ENCODE data around the gene SMIM35.

Gene SMIM35

DNA sequence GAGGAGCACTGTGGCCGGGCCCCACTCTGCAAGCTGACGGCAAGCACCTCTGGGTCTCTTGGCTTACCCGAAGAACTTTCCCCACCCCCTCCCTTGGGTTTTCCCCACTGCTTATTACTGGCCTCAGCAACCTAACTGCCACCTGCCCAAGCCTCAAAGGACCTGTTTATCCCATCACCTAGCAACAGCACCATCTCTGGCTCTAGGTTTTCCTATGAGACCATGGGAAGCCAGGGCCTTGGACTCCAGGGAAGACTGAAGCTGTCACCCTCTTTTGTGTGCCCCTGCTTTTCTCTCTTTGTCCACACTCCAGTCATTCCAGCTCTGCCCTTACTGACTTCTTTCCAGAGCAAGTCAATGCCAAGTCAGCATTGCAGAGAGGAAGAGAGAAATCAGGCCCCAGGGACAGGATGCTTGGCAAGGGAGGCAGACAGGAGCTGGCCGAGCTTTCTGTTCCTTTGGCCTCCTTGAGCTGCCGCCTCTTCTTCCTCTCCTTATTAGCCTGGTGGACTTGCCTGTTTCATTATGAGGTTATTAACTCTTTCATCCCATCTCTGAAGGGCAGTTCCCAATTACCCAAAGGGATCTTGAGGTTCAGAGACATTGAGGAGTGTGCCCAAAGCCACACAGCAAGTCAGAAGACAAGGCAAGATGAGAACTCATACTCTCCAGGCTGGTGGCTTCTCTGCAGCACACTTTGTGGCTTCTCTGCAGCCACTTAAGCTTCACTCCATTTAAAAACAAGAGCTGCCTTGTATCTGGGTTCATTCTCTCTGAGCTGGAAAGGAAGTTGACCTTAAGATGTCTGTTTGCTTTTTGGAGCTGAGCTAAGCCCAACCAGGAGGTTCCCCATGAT lies at the start of gene SMIM35:
Gene SMIM35, minus strand, starts transcription at position 51 of the 856 bp plus-strand sequence. CDS start 206 bp downstream, outside the sequence.
- DNase-seq, result no peak

DNA sequence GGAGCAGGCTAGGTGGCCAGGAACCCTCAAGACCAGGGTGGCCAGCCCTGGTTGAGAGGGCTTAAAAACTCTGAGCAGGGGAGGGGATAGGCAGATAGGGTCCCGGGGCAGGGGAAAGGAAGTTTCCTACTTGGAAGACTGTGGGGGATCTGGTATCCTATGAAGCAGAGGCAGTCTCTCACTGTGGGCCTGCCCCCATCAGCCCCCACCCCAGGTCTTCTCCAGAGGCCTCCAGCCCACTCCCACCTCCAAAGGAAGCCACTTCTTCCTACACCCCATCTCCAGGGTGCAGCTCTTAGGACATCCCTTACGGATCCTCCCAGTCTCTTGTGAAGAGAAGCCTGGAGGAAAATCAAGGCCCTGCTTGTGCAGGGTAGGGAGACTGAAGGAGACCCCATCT lies 49.6 kb upstream of the SMIM35 start:
- no peak for DNase-seq

DNA sequence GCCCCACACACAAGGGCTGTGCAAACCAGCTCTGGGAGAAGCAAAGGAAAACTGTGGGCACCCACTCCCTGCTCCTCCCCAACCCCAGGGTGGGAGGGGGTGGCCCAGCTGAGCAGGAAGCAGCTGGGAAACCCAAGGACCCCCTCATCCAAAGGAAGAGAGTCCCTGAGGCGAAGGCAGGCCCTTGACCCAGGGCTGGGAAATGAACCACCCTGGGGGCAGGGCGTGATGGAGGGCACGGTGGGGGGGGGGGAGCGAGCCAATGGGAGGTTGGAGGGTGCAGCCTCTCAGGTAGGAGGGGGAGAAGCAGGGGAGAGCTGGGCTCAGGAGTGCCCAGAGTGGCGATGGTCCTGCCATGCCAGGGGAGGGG lies 49.0 kb upstream of the SMIM35 start:
- no peak for DNase-seq

DNA sequence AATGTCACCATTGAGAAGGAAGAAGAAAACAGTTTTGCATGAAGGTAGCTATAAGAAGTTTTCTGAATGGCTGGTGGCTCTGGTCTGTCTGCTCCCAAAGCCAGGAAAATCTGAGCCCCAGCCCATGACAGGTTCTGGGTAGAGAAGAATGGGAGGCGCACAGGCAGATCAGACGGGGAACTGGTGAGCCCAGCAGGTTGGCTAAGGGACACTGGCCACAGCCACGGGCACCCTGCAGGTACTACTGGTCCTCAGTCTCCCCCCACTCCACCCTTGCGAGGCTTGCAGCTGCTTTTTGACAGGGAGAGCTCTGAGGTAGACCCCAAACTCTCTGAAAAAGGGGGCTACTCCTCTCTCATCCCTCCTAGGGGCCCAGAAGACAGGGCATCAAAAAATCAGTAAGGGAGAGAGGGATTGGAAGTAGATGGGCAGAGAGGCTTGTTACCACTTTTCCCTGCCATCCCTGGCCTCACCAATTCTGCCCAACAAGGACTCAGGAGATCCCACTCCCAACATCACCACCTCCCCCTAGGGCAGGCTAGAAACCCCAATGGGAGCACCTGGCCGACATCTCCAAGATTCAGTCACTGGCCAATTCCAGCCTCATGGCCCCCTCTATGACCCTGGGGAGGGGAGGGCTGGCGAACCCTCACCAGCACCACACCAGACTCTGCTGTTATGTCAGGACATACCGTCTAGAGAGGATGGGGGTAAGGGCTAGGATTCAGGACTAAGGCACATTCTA lies 48.5 kb upstream of the SMIM35 start:
- DNase-seq, result no peak

DNA sequence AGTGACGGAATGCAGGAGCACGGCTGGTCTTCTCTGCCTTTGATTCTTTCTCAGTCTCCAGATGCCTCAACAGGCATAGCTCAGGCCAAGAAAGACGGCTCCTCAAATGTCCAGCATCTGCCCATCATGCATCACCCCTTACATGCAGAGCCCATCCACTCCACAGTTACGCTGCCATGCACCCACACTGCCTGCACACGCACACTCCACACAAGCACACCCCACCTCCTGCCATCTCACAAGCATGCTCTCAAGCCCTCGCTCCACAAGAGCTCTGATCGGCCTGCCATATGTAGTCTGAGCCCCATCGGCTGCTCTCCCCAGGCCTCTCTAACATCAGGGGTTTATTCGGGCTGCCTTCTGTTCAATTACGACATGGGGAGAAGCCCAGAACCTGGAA lies 47.1 kb upstream of the SMIM35 start:
- DNase-seq, result no peak

DNA sequence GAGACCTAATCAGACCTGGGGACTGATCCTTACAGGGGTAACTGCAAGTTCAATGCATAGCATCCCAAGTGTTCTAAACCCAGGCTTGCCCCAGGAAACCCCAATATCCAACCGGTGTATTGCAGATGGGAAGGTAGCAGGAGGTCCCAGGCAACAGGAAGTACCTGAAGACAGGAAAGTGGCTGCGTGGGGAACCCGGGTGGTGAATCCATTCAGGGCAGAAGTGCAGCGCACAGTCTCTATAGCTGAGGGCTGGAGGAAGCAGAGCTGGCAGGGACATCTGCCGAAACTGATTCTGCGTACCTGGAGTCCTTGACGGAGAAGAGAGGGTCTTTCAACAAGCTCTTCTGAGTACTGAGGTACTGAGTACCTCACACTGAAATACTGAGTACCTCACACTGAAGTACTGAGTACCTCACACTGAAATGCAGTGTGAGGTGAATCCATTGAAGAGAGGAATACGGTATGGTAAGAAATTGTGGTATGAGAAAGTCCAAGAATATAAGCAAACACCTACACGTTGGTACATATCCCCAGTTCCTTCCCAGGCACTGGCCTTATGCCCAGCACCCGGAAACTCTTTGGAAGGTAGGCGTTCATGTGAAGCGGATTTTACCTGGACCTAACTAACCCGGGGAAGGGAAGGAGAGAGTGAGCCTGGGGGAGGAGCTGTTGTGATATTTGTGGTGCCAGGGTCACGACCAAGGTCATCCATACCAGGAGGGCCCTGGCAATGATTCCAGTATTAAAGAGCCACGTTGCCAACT lies 45.8 kb upstream of the SMIM35 start:
- no peak for DNase-seq

DNA sequence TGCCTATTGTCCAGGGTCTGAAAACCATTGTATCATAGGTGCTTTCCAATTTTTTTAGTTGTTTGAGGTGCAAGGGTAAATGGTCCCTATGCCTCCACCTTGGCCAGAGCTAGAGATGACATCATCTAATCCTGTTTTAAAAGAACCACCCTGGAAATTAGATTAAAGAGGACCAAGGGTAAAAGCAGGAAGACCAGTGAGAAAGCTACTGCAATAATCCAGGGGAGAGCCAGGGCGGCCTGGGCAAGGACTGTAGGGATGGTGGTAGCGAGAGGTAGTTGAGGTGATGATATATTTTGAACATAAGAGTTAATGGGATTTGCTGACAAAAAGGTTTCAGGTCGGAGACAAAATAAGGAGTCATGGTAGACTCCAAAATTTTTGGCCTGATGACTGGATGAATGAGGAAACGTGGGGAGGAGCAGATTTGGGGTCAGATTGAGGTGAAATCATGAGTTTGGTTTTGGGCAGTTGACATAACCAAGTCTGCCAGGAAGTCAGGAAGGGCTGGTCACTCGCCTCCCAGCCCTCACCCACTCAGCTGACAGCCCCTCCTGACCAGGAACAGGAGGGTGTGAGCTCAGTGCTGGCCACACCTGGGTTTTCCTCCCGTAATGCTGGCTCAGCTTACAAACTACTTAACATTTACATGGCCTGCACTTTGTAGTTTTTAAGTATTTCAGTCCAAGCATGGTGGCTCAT lies 42.9 kb upstream of the SMIM35 start:
- DNase-seq, result no peak

DNA sequence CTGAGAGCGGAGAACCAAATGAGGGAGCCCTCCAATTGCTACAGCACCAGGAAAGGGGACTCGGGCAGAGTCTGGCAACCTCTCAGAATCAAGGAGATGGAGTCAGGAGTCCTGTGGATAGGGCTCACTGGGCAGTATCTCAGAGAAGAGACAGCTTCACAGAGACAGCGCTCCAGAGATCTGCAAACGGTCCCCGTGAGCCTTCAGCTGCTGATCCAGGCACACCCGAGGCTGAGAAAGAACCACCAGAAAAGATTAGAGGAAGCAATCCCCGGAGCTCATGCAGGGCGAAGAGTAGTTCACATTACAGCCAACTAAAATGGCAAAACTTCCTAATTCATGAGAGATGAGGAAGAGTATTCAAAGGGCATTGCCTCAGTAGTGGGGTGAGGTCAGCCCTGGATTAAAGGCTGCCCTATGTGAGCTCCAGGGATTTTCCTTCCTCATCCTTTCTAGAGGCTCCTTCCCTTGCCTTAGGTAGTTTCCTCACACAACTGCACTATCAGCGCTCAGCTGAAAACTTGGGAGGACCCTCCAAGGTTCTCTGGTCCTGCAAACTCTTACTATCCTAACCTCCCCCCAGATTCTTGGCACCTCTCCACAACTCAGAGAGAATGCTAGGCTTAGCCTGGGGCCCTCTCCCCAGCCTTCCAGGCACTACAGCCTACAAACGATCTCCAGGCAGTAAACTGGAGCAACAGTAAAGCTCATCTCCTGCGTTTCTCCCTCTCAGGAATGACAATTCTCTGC lies 42.1 kb upstream of the SMIM35 start:
- DNase-seq, result no peak

DNA sequence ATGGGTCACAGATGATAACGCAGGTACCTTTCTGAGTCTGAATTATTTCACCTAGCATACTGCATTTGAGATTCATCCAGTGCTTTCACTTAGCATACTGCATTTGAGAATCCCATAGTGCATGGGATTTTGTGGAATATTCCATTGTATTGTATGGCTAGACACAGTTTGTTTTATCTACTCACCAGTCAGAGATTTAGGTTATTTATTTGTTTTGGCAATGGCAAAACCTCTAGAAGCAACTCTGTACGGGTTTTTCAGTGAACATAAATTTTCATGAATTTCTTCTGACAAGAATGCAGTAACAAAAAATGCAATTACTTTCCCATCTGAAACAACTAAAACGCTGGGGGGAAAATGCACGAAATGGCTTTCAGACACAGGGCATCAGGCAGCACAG lies 41.5 kb upstream of the SMIM35 start:
- no peak for DNase-seq

DNA sequence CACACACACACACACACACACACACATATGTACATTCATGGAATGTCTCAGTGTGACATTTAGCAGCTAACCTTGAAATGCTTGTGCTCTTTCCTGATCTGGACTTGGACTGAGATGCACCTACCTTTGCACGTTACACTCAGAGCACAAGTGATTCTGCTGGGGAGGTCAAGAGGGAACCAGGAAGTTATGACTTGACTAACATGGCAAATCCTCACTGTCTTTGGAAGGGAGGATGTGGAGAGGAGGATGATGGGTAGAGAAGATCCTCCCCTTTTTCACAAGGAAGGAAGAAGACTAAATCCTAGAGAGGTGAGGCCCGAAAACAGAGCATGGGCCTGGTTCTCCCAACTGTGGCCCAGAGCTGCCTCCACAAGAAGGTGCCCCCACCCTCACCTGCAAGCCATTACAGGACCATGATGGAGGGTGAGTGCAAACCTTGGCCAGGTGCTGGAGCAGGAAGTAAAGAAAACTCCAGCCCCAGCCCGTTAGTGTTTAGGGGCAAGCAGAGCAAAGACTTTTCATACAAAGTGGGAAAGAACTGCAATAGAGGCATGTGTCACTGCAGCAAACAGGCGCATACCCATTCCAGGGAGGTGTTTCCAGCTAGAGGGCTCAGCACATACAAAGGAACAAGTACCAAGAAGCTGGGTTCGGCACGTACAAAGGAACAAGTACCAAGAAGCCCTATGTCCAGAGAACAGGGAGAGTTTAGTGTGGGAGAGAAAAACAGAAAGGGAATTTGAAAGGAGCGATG lies 39.5 kb upstream of the SMIM35 start:
- no peak for DNase-seq

DNA sequence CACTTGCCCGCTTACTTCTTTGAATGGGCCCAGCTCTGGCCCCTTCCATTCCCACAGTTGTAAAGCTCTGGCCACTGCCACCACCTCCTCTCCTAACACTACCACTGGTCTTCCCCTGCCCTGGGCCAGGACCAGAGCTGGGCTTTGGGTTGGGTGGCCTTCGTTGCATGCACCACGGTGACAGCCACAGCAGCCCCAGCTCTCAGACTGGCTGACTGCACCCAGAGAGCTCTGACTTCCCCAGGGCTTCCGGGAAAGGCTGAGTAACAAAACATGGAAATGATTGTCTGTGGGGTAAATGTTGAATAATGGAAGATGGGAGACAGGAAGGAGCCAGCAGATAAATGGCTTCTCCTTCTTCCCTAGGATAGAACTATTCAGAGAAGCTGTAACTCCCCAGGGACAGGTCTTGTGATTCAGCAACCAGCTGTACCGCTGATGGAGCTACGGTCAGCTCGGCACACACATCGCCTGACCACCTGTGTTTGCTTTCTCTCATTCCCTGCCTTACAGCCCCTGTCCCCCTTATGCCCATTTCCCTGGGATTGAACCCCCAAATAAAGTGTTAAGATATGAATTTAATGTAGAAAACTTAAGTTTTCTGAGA lies 38.3 kb upstream of the SMIM35 start:
- no peak for DNase-seq

DNA sequence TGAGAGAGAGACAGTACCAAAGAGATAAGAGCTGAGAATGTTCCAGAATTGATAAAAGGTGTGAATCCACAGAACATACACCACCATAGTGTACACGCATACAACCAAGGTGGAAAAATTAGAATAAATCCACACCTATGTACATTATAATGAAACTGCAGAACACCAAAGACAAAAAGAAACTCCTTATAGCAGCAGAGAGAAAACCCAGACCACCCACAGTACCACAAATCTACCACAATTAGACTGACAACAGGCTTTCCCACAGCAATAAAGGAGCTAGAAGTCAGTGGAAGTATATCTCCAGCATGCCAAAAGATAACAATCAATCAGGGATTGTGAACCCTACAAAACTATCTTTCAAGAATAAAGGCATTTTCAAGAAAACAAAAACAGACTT lies 34.0 kb upstream of the SMIM35 start:
- no peak for DNase-seq

DNA sequence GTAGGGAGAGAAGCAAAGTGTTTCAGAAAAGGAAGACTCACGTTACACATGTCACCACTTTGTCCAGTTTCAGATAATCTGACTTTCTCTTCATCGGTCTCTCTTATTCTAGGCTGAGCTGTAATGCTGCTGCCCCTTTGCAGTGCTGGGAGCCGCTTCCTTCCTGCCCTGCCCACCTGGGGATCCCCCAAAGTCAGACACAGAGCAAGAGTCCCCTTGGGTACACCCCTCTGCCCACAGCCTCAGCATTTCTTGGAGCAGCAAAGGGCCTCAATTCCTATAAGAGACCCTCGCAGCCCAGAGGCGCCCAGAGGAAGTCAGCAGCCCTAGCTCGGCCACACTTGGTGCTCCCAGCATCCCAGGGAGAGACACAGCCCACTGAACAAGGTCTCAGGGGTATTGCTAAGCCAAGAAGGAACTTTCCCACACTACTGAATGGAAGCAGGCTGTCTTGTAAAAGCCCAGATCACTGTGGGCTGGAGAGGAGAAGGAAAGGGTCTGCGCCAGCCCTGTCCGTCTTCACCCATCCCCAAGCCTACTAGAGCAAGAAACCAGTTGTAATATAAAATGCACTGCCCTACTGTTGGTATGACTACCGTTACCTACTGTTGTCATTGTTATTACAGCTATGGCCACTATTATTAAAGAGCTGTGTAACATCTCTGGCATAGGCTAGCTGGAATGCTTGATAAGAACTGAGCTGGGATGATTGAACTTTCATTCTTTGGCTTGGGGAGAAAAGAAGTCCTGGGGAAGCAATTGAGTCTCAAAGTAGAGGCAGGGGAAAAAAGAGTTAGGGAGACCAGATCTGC lies 31.2 kb upstream of the SMIM35 start:
- no peak for DNase-seq

DNA sequence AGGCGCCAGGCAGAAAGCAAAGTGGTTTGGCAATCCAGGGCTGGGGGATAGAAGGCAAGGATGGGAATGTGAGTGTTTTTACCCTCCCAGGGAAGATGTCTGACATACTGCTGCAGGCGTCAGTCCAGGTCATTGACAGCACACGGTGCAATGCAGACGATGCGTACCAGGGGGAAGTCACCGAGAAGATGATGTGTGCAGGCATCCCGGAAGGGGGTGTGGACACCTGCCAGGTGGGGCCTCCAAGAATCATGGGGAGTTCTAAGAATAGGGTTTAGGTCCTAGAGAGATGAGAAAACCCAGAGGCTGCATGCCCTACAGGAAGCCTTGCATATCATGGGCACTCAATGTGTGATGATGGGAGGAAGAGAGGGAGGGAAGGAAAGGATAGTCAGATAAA lies 28.3 kb upstream of the SMIM35 start:
- DNase-seq, result no peak

DNA sequence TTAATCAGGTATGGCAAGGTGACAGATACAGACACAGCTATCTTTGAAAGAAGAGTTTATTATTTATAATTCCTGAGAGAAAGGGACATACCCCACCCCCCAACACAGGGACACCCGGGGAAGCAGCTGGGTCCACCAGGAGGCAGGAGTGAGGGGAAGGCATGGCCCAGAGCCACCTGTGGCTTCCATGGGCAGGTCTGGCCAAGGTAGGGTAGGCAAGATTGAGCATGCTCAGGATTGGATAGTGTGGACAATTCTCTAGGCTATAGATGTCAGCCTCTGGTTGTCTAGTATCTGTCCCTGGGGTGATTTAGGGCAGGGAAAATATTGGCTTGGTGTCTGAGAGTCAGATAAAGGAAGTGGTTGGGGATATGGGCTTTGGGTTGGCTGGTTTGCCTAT lies 27.5 kb upstream of the SMIM35 start:
- DNase-seq, result no peak

DNA sequence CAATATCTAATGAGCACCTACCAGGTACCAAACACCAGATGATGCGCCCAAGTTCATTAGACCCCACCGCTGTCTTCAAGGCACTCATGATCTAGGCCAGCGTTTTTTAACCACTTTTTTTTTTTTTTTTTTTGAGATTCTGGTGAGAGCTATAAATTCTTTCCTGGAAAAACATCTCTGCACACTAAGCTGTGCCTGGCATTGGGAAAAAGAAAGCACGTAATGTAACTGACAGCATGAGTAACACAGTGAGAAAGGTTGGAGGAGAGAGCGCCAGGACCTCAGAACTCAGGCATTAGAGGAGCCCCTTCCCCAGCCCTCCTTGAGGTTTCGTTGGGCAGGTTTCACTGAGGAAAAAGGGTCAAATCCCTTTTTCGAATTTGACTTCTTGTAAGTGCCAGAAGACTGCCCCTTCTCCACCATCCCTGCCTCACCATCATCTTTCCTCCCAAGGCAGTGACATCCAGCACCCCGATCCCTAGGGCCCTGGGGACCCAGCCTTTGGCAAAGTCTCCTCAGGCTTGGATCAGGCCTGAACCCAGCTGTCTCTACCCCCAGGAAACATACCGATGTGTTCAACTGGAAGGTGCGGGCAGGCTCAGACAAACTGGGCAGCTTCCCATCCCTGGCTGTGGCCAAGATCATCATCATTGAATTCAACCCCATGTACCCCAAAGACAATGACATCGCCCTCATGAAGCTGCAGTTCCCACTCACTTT lies 26.1 kb upstream of the SMIM35 start:
- no peak for DNase-seq

DNA sequence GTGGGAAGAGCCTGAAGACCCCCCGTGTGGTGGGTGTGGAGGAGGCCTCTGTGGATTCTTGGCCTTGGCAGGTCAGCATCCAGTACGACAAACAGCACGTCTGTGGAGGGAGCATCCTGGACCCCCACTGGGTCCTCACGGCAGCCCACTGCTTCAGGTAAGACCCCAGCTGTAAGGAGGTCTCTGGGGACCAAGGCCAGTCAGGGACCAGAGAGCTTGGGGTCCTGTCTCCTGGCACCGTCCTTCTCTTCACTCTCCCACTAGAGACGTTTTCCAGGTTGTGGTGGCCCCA lies 24.9 kb upstream of the SMIM35 start:
- DNase-seq, result no peak

DNA sequence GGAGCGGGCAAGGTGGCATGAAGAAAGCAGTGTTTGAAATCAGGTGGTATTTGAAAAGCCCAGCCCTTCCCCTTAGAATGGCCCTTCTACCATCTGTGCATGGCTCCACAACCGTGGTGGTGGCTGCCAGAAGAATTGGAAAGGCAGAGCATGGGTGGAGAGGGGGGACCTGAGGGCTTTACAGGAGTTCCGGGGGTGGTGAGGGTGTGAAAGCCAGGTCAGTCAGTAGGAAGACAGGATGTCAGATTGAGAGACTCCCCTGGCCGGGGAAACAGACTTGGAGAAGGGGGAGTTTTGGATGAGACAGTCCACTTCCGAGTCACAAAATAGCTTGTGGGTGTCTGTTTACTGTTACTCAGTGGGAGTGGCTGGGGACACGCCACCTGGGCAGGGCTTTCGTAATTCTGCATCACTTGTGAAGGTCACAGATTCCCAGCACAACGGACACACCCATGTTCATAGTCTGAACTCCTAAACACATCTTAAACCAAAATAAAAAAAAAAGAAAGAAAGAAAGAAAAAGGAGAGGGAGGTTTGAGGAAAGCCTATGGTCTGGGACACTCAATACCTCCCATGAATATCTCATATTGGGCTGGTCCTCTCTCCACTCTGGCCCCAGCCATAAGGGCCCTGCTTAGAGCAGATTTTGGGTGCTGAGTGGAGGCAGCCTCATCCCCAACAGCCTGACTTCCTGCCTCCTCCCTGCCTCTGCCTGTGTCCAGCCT lies 24.4 kb upstream of the SMIM35 start:
- no peak for DNase-seq

DNA sequence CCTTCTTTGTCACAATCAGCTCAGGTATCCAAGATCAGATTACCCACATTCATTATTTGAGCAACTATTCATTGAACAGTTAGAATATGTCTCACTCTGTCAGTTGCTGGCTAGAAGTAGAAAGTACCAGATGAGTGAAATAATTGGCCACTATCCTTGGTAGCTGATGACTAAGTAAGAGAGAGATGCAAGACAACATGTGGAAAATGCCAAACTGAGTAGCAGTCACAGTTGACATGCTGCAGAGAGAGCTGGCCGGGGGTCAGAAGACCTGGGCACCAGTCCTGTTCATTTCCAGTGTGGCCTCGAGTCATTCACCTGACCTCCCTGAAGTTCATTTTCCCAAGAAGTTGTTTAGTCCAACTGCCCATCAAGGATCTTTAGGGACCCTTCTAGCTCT lies 22.5 kb upstream of the SMIM35 start:
- no peak for DNase-seq

Data from CD4-positive, alpha-beta T cell treated with Interferon gamma for 1 hour (primary cell).